ENCODE measurements around the gene ARHGEF37. TPM values are rescaled to one million over a fixed set of nuclear protein-coding genes. Genes with fewer than 3 reads are reported as not detected.

ARHGEF37 gene
- total RNA-seq, 1 experiment from 2014 or later, result 0.42 TPM

- Histone ChIP-seq H3K56ac (ENCODE audit: insufficient read length, low read depth, low read length) (no peak overlapping the region), H2AFZ (ENCODE audit: low read length) (no peak overlapping the region), H3K79me2 (ENCODE audit: insufficient read depth, low read length) (no peaks in the 10 kb centered on the region), H4K91ac (ENCODE audit: insufficient read length, low read depth, low read length) (no peak overlapping the region), H4K8ac (replicated peaks; ENCODE audit: insufficient read length, low read depth, low read length) (no peak overlapping the region), H3K4ac (ENCODE audit: low read depth, low read length) (no peak overlapping the region), H3K4me2 (ENCODE audit: insufficient read depth, insufficient read length, low read length) (no peak overlapping the region), H3K23me2 (ENCODE audit: insufficient read length, low read depth, low read length, poor library complexity, severe bottlenecking) (no peaks in the 10 kb centered on the region), H3K4me1 (ENCODE audit: insufficient read depth, low read length) (no peaks in the 10 kb centered on the region), H3K27ac (ENCODE audit: insufficient read length, low read depth, low read length) (no peak overlapping the region), H3K23ac (ENCODE audit: insufficient read length, low read depth, low read length) (no peak overlapping the region), H3T11ph (ENCODE audit: low read length) (no peak overlapping the region), H3K9ac (ENCODE audit: extremely low read depth, insufficient read length, low read length) (no peak overlapping the region), H2BK5ac (ENCODE audit: insufficient read length, low read length) (no peak overlapping the region), H2AK5ac (ENCODE audit: insufficient read length, low read length) (no peak overlapping the region), H2BK20ac (ENCODE audit: low read depth, low read length, poor library complexity, severe bottlenecking) (no peak overlapping the region), H3K18ac (ENCODE audit: insufficient read length, low read depth, low read length) (no peak overlapping the region), H2BK120ac (ENCODE audit: low read depth, low read length, poor library complexity, severe bottlenecking) (no peak overlapping the region), H2BK12ac (ENCODE audit: insufficient read length, low read depth, low read length) (no peak overlapping the region), H3K14ac (ENCODE audit: insufficient read depth, low read length) (no peak overlapping the region), H2BK15ac (ENCODE audit: low read depth, low read length) (no peak overlapping the region), H4K20me1 (ENCODE audit: control insufficient read depth, insufficient read depth, insufficient read length) (no peaks in the 10 kb centered on the region), H3K79me1 (ENCODE audit: insufficient read depth, low read depth, low read length, poor library complexity, severe bottlenecking) (no peaks in the 10 kb centered on the region), H3K27me3 (ENCODE audit: insufficient read depth, low read length) (no peaks in the 10 kb centered on the region), H4K5ac (ENCODE audit: insufficient read length, low read depth, low read length) (no peak overlapping the region), H3K9me3 (ENCODE audit: control insufficient read depth, low read depth, low read length) (no peaks in the 10 kb centered on the region)
- Mint-ChIP-seq H3K9me3 (peaks cover 10 to 13% of the 10 kb centered on the region in 2 experiments), H3K4me1 (no peaks in the 10 kb centered on the region), H3K4me3 (no peak overlapping the region), H3K27ac (no peak overlapping the region; a peak in 1 of 7 replicates), H3K36me3 (ENCODE audit: insufficient read depth in 1 of 3, low read depth in 3 of 3) (no peaks in the 10 kb centered on the region), H3K27me3 (ENCODE audit: low read depth) (peaks cover 3% of the 10 kb centered on the region)
- no peak for TF ChIP-seq CTCF (conservative IDR thresholded peaks at IDR 0.05)
- no peak for DNase-seq
- no CpG with 5 or more reads among the region's 3 CpGs for WGBS (ENCODE audit: extremely low coverage, insufficient read length, low lambda C conversion rate)
Observed at GRCh38 chr5:149674686-149675085, 93.4 kb downstream of the ARHGEF37 start.
